GM21717 (cell line): ENCODE data around the gene MRPL1.
A peak's percentile ranks its signal among the peaks of the same experiment; 100 is the strongest.
"Not testable (repeated sequence)": the region's sequence is repeated elsewhere in the genome, so short reads cannot be mapped to it uniquely, and the experiment has no call there.

Experiments
- ATAC-seq: cut with Tn5 transposase; IDR thresholded peaks from one replicate; pipeline ENCODE4 v1.9.1; 2021; ENCODE audit warnings: mild to moderate bottlenecking, moderate library complexity; ENCODE audit not compliant: unreplicated experiment

The MRPL1 gene

GRCh38 chr4:77849278-77849965 is 13.2 kb upstream of the MRPL1 start:
- no peak for ATAC-seq

- ATAC-seq = no peak
Measured at GRCh38 chr4:77852892-77853495, 9.6 kb upstream of the MRPL1 start.

GRCh38 chr4:77854431-77855111 is 8.1 kb upstream of the MRPL1 start:
- ATAC-seq = no peak

GRCh38 chr4:77856152-77856551 is 6.5 kb upstream of the MRPL1 start:
- ATAC-seq = no peak

- no peak for ATAC-seq
Measured at GRCh38 chr4:77859256-77859655, 3.4 kb upstream of the MRPL1 start.

- no peak for ATAC-seq
Measured at GRCh38 chr4:77861495-77861894, 1.1 kb upstream of the MRPL1 start.

GRCh38 chr4:77863341-77863740 is 711 bp downstream of the MRPL1 start:
- ATAC-seq = not testable (repeated sequence)

- ATAC-seq = no peak
Measured at GRCh38 chr4:77865259-77865658, 2.6 kb downstream of the MRPL1 start.

GRCh38 chr4:77872723-77873445 is 10.3 kb downstream of the MRPL1 start:
- no peak for ATAC-seq

- no peak for ATAC-seq
Measured at GRCh38 chr4:77877167-77877566, 14.5 kb downstream of the MRPL1 start.

- ATAC-seq = no peak
Measured at GRCh38 chr4:77877771-77878565, 15.3 kb downstream of the MRPL1 start.

GRCh38 chr4:77880784-77881183 is 18.2 kb downstream of the MRPL1 start:
- ATAC-seq = peak; percentile 67

GRCh38 chr4:77881460-77882295 is 19.0 kb downstream of the MRPL1 start:
- no peak for ATAC-seq

GRCh38 chr4:77893451-77893850 is 30.8 kb downstream of the MRPL1 start:
- ATAC-seq = peak; percentile 56

GRCh38 chr4:77899607-77900006 is 37.0 kb downstream of the MRPL1 start:
- ATAC-seq = no peak

GRCh38 chr4:77903186-77903585 is 40.6 kb downstream of the MRPL1 start:
- ATAC-seq = no peak

GRCh38 chr4:77905651-77906263 is 43.1 kb downstream of the MRPL1 start:
- ATAC-seq = no peak

- ATAC-seq = no peak
Measured at GRCh38 chr4:77910676-77911075, 48.0 kb downstream of the MRPL1 start.

GRCh38 chr4:77911091-77911490 is 48.5 kb downstream of the MRPL1 start:
- no peak for ATAC-seq
